ENCODE measurements around the gene RADIL.
"Not testable (repeated sequence)": the region's sequence is repeated elsewhere in the genome, so short reads cannot be mapped to it uniquely, and the experiment has no call there.

The RADIL gene

DNA sequence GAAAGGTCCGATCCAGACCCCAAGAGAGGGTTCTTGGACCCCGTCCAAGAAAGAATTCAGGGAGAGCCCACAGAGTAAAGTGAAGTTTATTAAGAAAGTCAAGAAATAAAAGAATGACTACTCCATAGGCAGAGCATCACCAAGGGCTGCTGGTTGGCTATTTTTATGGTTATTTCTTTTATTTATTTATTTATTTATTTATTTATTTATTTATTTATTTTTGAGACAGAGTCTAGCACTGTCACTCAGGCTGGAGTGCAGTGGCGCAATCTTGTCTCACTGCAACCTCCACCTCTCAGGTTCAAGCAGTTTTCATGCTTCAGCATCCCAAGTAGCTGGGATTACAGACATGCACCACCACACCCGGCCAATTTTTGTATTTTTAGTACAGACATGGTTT lies 9.7 kb upstream of the RADIL start:
- H3K4me3 Mint-ChIP-seq; H3K4me1 Mint-ChIP-seq (ENCODE audit: low read depth); H3K27ac Mint-ChIP-seq; H3K27me3 Mint-ChIP-seq; H3K9me3 Mint-ChIP-seq (ENCODE audit: low read depth); H3K36me3 Mint-ChIP-seq: not testable (repeated sequence)

- H3K9me3 Mint-ChIP-seq (ENCODE audit: low read depth); H3K27ac Mint-ChIP-seq; H3K27me3 Mint-ChIP-seq; H3K4me3 Mint-ChIP-seq; H3K36me3 Mint-ChIP-seq; H3K4me1 Mint-ChIP-seq (ENCODE audit: low read depth): not testable (repeated sequence)
Measured at GRCh38 chr7:4891522-4891921, 8.0 kb upstream of the RADIL start.

DNA sequence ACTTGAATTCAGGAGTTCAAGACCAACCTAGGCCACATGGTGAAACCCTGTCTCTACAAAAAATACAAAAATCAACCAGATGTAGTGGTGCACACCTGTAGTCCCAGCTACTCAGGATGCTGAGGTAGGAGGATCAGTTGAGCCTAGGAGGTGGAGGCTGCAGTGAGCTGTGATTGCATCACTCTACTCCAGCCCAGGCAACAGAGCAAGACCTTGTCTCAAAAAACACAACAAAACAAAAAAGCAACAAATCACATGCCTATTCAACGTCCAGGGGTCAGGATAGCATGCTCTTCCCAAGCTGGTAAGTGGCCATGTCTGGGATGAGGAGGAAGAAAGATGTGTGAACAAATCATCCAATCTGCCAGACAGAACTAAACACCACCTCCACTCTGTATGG lies 6.2 kb upstream of the RADIL start:
- H3K27ac Mint-ChIP-seq: no peak overlapping the region
- no peaks in the 10 kb centered on the region for H3K4me1 Mint-ChIP-seq (ENCODE audit: low read depth)
- H3K36me3 Mint-ChIP-seq: no peaks in the 10 kb centered on the region
- peaks cover 6% of the 10 kb centered on the region for H3K9me3 Mint-ChIP-seq (ENCODE audit: low read depth)
- H3K4me3 Mint-ChIP-seq: no peak overlapping the region
- peaks cover 6% of the 10 kb centered on the region for H3K27me3 Mint-ChIP-seq

GRCh38 chr7:4888161-4888560 lies 4.6 kb upstream of the RADIL start:
- Mint-ChIP-seq H3K27me3 (peaks cover 7% of the 10 kb centered on the region), H3K36me3 (no peaks in the 10 kb centered on the region), H3K4me1 (ENCODE audit: low read depth) (peaks cover 3% of the 10 kb centered on the region), H3K27ac (no peak overlapping the region), H3K4me3 (no peak overlapping the region), H3K9me3 (ENCODE audit: low read depth) (no peaks in the 10 kb centered on the region)

GRCh38 chr7:4886671-4887070 lies 3.2 kb upstream of the RADIL start:
- peaks cover 16% of the 10 kb centered on the region for H3K27me3 Mint-ChIP-seq
- no peaks in the 10 kb centered on the region for H3K9me3 Mint-ChIP-seq (ENCODE audit: low read depth)
- peaks cover 15% of the 10 kb centered on the region for H3K4me1 Mint-ChIP-seq (ENCODE audit: low read depth)
- H3K27ac Mint-ChIP-seq: no peak overlapping the region
- H3K4me3 Mint-ChIP-seq: no peak overlapping the region
- H3K36me3 Mint-ChIP-seq: no peaks in the 10 kb centered on the region

DNA sequence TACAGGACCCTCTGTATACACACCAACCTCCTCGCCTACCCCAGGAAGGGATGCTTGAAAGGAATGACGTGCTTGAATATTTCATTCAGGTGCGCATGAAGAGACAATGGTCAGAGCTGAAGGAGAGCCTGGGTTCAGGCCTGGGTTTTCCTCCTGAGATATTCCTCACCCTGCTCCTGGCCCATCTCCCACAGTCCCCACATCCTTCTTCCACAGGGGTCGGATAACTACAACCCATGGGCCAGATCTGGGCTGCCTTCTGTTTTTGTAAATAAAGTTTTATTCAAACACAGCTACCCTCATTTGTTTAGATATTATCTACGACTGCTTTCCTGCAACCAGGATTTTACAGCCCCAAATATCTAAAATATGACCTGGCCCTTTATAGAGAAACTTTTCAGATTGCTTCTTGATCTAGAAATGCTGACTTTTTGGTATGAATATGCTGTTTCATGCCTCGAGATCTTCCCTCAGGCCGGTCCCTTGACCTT lies 1.8 kb upstream of the RADIL start:
- Mint-ChIP-seq H3K36me3 (no peaks in the 10 kb centered on the region), H3K27ac (no peak overlapping the region), H3K9me3 (ENCODE audit: low read depth) (no peaks in the 10 kb centered on the region), H3K4me1 (ENCODE audit: low read depth) (peaks cover 15% of the 10 kb centered on the region), H3K27me3 (peaks cover 19% of the 10 kb centered on the region), H3K4me3 (no peak overlapping the region)

DNA sequence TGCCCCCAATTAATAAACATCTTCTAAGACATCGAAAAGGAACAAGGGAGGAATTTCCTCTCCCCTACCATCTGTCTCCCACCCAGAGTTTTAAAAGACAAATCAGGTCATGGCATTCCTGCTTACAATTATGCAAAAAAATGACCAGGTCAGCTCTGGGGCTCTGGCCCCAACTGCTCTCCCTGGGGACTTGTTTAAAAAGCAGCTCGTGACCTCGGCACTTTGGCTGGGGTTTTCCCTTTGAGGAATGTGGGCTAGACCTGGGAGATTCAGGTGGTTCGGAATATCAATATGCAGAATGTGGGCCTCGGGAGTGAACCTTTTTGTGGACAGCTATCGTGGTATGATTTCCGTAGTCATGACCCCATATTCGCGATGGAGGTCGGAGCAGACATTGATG lies 648 bp upstream of the RADIL start:
- Mint-ChIP-seq H3K4me1 (ENCODE audit: low read depth) (peaks cover 15% of the 10 kb centered on the region), H3K36me3 (no peaks in the 10 kb centered on the region), H3K27me3 (peaks cover 22% of the 10 kb centered on the region), H3K27ac (no peak overlapping the region), H3K4me3 (peak overlapping the region; percentile 46), H3K9me3 (ENCODE audit: low read depth) (no peaks in the 10 kb centered on the region)

- H3K9me3 Mint-ChIP-seq (ENCODE audit: low read depth): no peaks in the 10 kb centered on the region
- H3K27ac Mint-ChIP-seq: no peak overlapping the region
- H3K36me3 Mint-ChIP-seq: no peaks in the 10 kb centered on the region
Measured at GRCh38 chr7:4883033-4883371, 514 bp downstream of the RADIL start.

DNA sequence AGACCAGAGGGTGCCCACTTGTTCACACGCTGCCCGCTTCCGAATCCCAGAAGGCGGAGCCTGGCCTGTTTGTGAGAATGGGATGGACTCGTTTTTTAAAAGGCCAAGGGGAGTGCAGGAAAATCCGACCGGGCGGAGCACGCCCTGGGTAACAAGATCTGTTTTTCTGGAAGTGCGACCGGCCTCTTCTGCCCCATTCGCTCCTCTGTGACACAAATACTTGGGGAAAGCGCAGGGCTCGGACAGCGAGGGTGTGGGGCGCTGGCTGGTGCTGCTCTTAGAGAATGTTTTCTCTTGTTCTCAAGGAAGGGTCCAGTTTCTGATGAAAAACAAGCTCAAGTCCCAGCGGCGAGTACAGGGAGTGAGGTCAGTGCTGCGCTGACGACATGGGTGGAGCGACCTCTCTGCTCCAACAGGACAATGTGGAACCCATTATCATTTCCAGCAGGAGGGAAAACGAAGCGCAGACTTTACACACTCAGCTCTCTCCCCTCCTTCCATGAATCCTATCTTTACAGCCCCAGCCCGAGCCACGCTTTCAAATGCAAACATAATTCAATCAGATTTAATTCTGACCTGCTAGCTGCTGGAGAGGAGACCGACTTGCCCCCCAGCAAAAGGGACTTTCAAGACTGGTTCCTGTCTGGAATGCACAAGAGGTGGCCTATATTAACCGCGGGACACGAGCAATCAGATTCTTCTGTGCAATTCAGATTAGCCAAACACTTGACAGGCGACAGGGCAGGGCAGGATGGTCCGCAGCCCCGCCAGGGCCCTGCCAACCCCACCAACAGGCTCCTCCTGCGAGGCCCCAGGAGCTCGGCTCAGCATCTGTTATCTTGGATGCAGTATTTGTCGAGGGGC lies 1.1 kb downstream of the RADIL start:
- no peaks in the 10 kb centered on the region for H3K36me3 Mint-ChIP-seq
- peak overlapping the region; percentile 77 for H3K4me3 Mint-ChIP-seq
- no peaks in the 10 kb centered on the region for H3K9me3 Mint-ChIP-seq (ENCODE audit: low read depth)
- peaks cover 15% of the 10 kb centered on the region for H3K4me1 Mint-ChIP-seq (ENCODE audit: low read depth)
- no peak overlapping the region for H3K27ac Mint-ChIP-seq
- peaks cover 20% of the 10 kb centered on the region for H3K27me3 Mint-ChIP-seq

More at GRCh38 chr7:4883033-4883371, 514 bp downstream of the RADIL start:
- peak overlapping the region; percentile 77 for H3K4me3 Mint-ChIP-seq
- peaks cover 15% of the 10 kb centered on the region for H3K4me1 Mint-ChIP-seq (ENCODE audit: low read depth)
- H3K27me3 Mint-ChIP-seq: peaks cover 22% of the 10 kb centered on the region

DNA sequence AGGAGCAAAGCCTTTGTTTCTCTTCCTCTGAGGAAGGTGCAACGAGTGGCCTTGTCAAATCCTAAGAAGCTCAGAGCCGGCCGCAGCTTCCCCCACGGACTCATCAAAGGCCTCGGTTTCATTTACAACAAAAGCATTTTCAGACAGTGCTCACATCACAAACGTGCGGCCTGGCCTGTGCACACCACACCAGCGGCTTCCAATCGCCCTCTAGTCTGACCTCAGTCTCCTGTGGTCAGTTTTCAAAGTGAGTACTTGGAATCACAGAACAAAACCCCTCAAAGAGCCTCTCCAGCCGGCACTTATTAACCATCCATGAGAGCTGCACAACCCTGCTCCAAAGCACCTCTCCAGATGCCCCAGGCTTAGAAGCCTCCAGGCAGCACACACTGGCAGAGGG lies 3.3 kb downstream of the RADIL start:
- Mint-ChIP-seq H3K27me3 (peaks cover 16% of the 10 kb centered on the region), H3K36me3 (no peaks in the 10 kb centered on the region), H3K4me1 (ENCODE audit: low read depth) (peaks cover 15% of the 10 kb centered on the region), H3K27ac (no peak overlapping the region), H3K4me3 (no peak overlapping the region), H3K9me3 (ENCODE audit: low read depth) (no peaks in the 10 kb centered on the region)

DNA sequence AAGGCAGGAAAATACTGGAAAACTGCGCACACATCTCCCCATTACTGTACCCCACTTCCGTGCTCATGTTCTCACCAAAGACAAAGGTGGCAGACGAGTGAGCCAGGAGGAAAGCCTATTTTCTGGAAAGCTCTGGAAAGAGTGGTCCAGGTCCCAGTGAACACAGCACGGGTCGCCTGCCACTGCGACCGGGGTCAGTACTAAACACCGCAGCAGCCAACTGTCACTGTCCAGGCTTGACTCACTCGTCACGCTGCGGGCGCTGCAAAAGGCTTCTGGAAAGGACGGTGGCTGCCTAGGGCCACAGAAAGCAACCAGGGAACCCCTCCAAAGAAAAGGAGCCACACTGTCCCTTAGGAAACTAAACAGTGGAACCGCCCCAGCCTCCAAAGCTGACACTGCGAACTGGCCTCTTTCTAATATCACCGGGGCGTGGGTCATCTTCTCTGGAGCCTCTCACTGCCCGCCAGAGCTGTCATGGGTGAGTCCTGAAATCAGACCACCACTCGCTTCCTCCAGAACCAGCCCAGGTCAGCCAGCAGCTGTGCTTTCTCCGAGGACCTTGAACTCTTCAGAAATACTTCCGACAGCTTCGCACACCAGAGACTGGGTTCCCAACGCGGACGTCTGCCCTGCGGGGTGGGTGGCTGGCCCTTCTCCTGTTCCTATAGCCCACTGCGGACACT lies 4.0 kb downstream of the RADIL start:
- no peak overlapping the region for H3K4me3 Mint-ChIP-seq
- H3K27ac Mint-ChIP-seq: no peak overlapping the region
- H3K9me3 Mint-ChIP-seq (ENCODE audit: low read depth): no peaks in the 10 kb centered on the region
- no peaks in the 10 kb centered on the region for H3K36me3 Mint-ChIP-seq
- peaks cover 15% of the 10 kb centered on the region for H3K4me1 Mint-ChIP-seq (ENCODE audit: low read depth)
- H3K27me3 Mint-ChIP-seq: peaks cover 16% of the 10 kb centered on the region

GRCh38 chr7:4878336-4879335 lies 4.9 kb downstream of the RADIL start:
- H3K27ac Mint-ChIP-seq: no peak overlapping the region
- H3K9me3 Mint-ChIP-seq (ENCODE audit: low read depth): no peaks in the 10 kb centered on the region
- no peak overlapping the region for H3K4me3 Mint-ChIP-seq
- peaks cover 14% of the 10 kb centered on the region for H3K27me3 Mint-ChIP-seq
- no peaks in the 10 kb centered on the region for H3K36me3 Mint-ChIP-seq
- H3K4me1 Mint-ChIP-seq (ENCODE audit: low read depth): peaks cover 12% of the 10 kb centered on the region

DNA sequence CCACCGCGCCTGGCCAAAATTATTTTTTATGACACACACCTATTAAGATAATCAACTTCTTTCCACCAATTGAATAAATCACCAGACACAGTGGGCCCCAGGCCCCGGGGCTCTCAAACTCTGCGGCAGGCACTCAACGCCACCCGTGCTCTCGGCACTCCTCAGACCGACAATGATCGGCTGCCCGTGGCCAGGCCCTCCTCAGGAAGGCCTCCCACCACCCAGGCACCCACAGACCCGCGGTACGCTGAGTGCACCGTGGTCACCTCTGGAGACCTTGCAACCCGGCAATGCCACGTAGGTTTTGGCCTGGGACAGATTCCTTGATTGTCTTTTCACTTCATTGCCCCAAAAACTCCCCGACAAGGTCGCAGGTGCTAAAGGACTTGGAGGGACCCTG lies 6.9 kb downstream of the RADIL start:
- H3K4me1 Mint-ChIP-seq (ENCODE audit: low read depth): no peaks in the 10 kb centered on the region
- H3K9me3 Mint-ChIP-seq (ENCODE audit: low read depth): no peaks in the 10 kb centered on the region
- no peak overlapping the region for H3K4me3 Mint-ChIP-seq
- H3K27me3 Mint-ChIP-seq: peaks cover 6% of the 10 kb centered on the region
- no peaks in the 10 kb centered on the region for H3K36me3 Mint-ChIP-seq
- H3K27ac Mint-ChIP-seq: no peak overlapping the region

- Mint-ChIP-seq H3K27me3 (peaks cover 5% of the 10 kb centered on the region), H3K4me1 (ENCODE audit: low read depth) (peaks cover 7% of the 10 kb centered on the region), H3K27ac (no peak overlapping the region), H3K36me3 (no peaks in the 10 kb centered on the region), H3K4me3 (no peak overlapping the region), H3K9me3 (ENCODE audit: low read depth) (no peaks in the 10 kb centered on the region)
Measured at GRCh38 chr7:4875391-4875790, 8.1 kb downstream of the RADIL start.

Data from activated naive CD8-positive, alpha-beta T cell (primary cell).